GM12874 (cell line): ENCODE results near the gene OR5L2.

Experiments
- CTCF ChIP-seq: IDR thresholded peaks from 2 replicates; pipeline ENCODE4 v1.5.1; 2011; ENCODE audit warnings: low read depth, mild to moderate bottlenecking, control low read depth, low read length, moderate library complexity; ENCODE audit not compliant: insufficient read depth

Gene OR5L2

DNA sequence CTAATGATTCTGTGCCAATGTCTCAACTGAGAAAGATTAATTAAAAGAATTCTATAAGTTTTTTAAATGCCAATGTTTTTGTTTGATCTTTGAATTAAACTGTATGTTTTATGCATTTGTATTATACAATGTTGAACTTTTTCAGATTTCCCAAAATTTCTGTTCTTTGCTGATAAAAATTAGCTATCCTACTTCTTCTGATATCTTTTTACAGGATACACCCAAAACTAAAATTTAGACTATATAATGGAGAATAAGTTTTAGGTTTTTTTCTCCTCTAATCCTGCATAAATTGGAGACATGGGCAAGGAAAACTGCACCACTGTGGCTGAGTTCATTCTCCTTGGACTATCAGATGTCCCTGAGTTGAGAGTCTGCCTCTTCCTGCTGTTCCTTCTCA is at the start of gene OR5L2:
OR5L2 (plus strand) TSS at position 301 of the 400 bp plus-strand sequence; CDS start at position 301, 0 bp downstream.
- no peak for TF ChIP-seq CTCF

DNA sequence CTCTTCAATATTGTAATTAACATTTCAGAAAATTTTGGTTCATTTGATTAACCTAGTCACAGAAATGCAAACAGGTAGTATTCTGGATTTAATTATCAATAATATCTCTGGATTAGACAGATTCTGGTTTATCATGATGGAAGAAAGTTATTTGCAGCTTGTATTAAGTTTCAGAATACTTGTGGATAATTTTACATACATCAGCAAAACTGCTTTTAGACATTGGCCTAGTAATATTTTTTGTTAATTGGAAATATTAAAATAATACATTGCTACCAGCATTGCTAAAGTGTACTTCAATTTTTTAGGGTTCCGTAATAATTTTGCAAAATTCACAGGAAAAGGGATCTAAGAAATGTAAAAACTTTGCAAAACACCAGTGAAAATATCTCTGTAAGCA is 35.4 kb upstream of the OR5L2 start:
- no peak for TF ChIP-seq CTCF

GRCh38 chr11:55793321-55793720 is 33.7 kb upstream of the OR5L2 start:
- no peak for TF ChIP-seq CTCF

GRCh38 chr11:55795256-55795655 is 31.8 kb upstream of the OR5L2 start, which contains the start of gene OR5D14:
Gene OR5D14, plus strand, starts transcription at chr11:55795556. Its CDS starts 0 bp downstream, at chr11:55795556.
- TF ChIP-seq CTCF, result no peak

DNA sequence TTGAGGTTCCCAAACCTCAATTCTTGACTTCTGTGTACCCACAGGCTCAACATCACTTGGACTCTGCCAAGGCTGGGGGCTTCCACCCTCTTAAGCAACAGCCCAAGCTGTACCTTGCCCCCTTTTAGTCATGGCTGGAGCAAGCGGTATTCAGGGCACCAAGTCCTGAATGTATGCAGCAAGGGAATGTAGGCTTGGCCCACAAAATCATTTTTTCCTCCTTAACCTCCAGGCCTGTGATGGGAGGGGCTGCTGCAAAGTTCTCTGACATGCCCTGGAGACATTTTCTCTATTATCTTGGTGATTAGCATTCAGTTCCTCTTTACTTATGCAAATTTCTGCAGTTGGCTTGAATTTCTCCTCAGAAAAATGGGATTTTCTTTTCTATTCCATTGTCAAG is 20.8 kb upstream of the OR5L2 start:
- TF ChIP-seq CTCF, result no peak

DNA sequence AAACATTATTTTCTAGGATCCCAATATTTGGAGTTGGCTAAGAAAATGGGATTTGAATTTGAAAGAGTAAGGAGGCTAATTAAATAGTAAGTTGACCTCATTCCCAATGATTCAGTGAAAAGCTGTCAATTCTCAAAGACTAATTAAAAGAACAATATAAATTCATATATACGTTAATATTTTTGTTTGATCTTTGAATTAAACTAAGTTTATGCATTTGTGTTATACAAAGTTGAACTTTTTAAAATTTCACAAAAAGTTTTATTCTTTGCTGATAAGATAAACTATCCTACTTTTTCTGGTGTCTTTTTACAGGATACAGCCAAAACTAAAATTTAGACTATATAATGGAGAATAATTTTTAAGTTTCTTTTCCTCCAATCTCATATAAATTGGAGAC is 16.0 kb upstream of the OR5L2 start, which contains the start of gene OR5L1:
OR5L1 (plus strand) TSS at position 301 of the 400 bp plus-strand sequence. CDS start 100 bp downstream, outside the sequence.
- no peak for TF ChIP-seq CTCF

DNA sequence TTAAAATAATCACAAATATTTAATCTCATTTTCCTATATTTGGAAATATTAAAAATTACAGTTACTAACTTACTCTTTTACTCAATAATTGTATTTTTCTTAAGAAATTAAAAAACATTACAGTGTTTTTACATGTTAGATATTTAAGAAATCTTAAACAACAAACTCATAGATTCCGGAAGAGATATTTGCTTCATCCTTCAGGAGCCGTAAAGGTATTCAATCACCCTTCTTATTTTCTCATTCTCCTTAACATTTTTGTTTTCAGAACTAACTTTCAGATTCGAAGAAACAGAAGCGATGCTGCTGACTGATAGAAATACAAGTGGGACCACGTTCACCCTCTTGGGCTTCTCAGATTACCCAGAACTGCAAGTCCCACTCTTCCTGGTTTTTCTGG is 7.7 kb upstream of the OR5L2 start, which contains the start of gene OR5D18:
OR5D18 (plus strand) TSS at position 301 of the 400 bp plus-strand sequence; CDS start at position 301, 0 bp downstream.
- TF ChIP-seq CTCF, result no peak
